ENCODE data around the gene FAM118A. TPM values are rescaled to one million over a fixed set of nuclear protein-coding genes. Genes with fewer than 3 reads are reported as not detected.
"Not testable (repeated sequence)": the region's sequence is repeated elsewhere in the genome, so short reads cannot be mapped to it uniquely, and the experiment has no call there.

FAM118A gene
- total RNA-seq, 1 donor from 2014 or later = 58.9 TPM

- DNase-seq (ENCODE audit: extremely low read depth, low read depth, low spot score) = no peak
These were observed 19.2 kb downstream of the FAM118A start for GRCh38 chr22:45328822-45329529.

GRCh38 chr22:45329530-45329936 is 19.8 kb downstream of the FAM118A start:
- no peak for DNase-seq (ENCODE audit: extremely low read depth, low read depth, low spot score)

- DNase-seq (ENCODE audit: extremely low read depth, low read depth, low spot score) = no peak
These were observed 20.8 kb downstream of the FAM118A start for GRCh38 chr22:45330548-45330947.

GRCh38 chr22:45331486-45331885 is 21.8 kb downstream of the FAM118A start:
- no peak for DNase-seq (ENCODE audit: extremely low read depth, low read depth, low spot score)

GRCh38 chr22:45332001-45332400 is 22.3 kb downstream of the FAM118A start:
- DNase-seq (ENCODE audit: extremely low read depth, low read depth, low spot score) = no peak

- DNase-seq (ENCODE audit: extremely low read depth, low read depth, low spot score) = no peak
These were observed 24.3 kb downstream of the FAM118A start for GRCh38 chr22:45334068-45334467.

- no peak for DNase-seq (ENCODE audit: extremely low read depth, low read depth, low spot score)
These were observed 24.8 kb downstream of the FAM118A start for GRCh38 chr22:45334528-45334927.

GRCh38 chr22:45335021-45335818 is 25.5 kb downstream of the FAM118A start:
- no peak for DNase-seq (ENCODE audit: extremely low read depth, low read depth, low spot score)

GRCh38 chr22:45335854-45336522 is 26.3 kb downstream of the FAM118A start:
- DNase-seq (ENCODE audit: extremely low read depth, low read depth, low spot score) = no peak

- DNase-seq (ENCODE audit: extremely low read depth, low read depth, low spot score) = peak; percentile 77
These were observed 27.3 kb downstream of the FAM118A start for GRCh38 chr22:45336971-45337431.

- DNase-seq (ENCODE audit: extremely low read depth, low read depth, low spot score) = no peak
These were observed 27.8 kb downstream of the FAM118A start for GRCh38 chr22:45337536-45337935.

GRCh38 chr22:45338795-45339194 is 29.1 kb downstream of the FAM118A start:
- DNase-seq (ENCODE audit: extremely low read depth, low read depth, low spot score) = no peak

- no peak for DNase-seq (ENCODE audit: extremely low read depth, low read depth, low spot score)
These were observed 30.6 kb downstream of the FAM118A start for GRCh38 chr22:45340323-45340722.

GRCh38 chr22:45341498-45341897 is 31.8 kb downstream of the FAM118A start:
- no peak for DNase-seq (ENCODE audit: extremely low read depth, low read depth, low spot score)

GRCh38 chr22:45343143-45343542 is 33.4 kb downstream of the FAM118A start:
- no peak for DNase-seq (ENCODE audit: extremely low read depth, low read depth, low spot score)

GRCh38 chr22:45344334-45344733 is 34.6 kb downstream of the FAM118A start:
- no peak for DNase-seq (ENCODE audit: extremely low read depth, low read depth, low spot score)

GRCh38 chr22:45349916-45350315 is 40.2 kb downstream of the FAM118A start:
- no peak for DNase-seq (ENCODE audit: extremely low read depth, low read depth, low spot score)

GRCh38 chr22:45351956-45352355 is 42.2 kb downstream of the FAM118A start:
- DNase-seq (ENCODE audit: extremely low read depth, low read depth, low spot score) = no peak

GRCh38 chr22:45352757-45353156 is 43.0 kb downstream of the FAM118A start:
- DNase-seq (ENCODE audit: extremely low read depth, low read depth, low spot score) = not testable (repeated sequence)

GRCh38 chr22:45353786-45354185 is 44.1 kb downstream of the FAM118A start:
- no peak for DNase-seq (ENCODE audit: extremely low read depth, low read depth, low spot score)

GRCh38 chr22:45357490-45357889 is 47.8 kb downstream of the FAM118A start:
- no peak for DNase-seq (ENCODE audit: extremely low read depth, low read depth, low spot score)
